GM21526 (cell line): ENCODE results near the gene CPLX1.

Experiments used
- ATAC-seq: cut with Tn5 transposase; IDR thresholded peaks from one replicate; pipeline ENCODE4 v1.9.1; 2021; ENCODE audit warnings: moderate library complexity; ENCODE audit not compliant: unreplicated experiment, low FRiP score

The CPLX1 gene

GRCh38 chr4:825971-826330, at the start of gene CPLX1:
Gene CPLX1 (minus strand): TSS chr4:826129. CDS start chr4:824522, 1,607 bp downstream.
- no peak for ATAC-seq

- ATAC-seq, result no peak
Measured at GRCh38 chr4:874971-875817, 49.3 kb upstream of the CPLX1 start.

GRCh38 chr4:874056-874455, 48.1 kb upstream of the CPLX1 start:
- no peak for ATAC-seq

GRCh38 chr4:872241-872981, 46.5 kb upstream of the CPLX1 start:
- ATAC-seq, result no peak

GRCh38 chr4:871484-871883, 45.6 kb upstream of the CPLX1 start:
- no peak for ATAC-seq

- ATAC-seq, result no peak
Measured at GRCh38 chr4:870951-871350, 45.0 kb upstream of the CPLX1 start.

GRCh38 chr4:869776-870175, 43.8 kb upstream of the CPLX1 start:
- ATAC-seq, result no peak

GRCh38 chr4:868421-868820, 42.5 kb upstream of the CPLX1 start:
- no peak for ATAC-seq

- no peak for ATAC-seq
Measured at GRCh38 chr4:867526-868250, 41.8 kb upstream of the CPLX1 start.

GRCh38 chr4:866761-867390, 40.9 kb upstream of the CPLX1 start:
- no peak for ATAC-seq

GRCh38 chr4:866068-866760, 40.3 kb upstream of the CPLX1 start:
- ATAC-seq, result no peak

- no peak for ATAC-seq
Measured at GRCh38 chr4:865572-865971, 39.6 kb upstream of the CPLX1 start.

- ATAC-seq, result no peak
Measured at GRCh38 chr4:865121-865465, 39.2 kb upstream of the CPLX1 start.

GRCh38 chr4:864456-865120, 38.7 kb upstream of the CPLX1 start:
- no peak for ATAC-seq

- ATAC-seq, result no peak
Measured at GRCh38 chr4:860561-860960, 34.6 kb upstream of the CPLX1 start.

- ATAC-seq, result no peak
Measured at GRCh38 chr4:859496-859895, 33.6 kb upstream of the CPLX1 start.

- no peak for ATAC-seq
Measured at GRCh38 chr4:858831-859451, 33.0 kb upstream of the CPLX1 start.

- ATAC-seq, result no peak
Measured at GRCh38 chr4:858041-858481, 32.1 kb upstream of the CPLX1 start.

- no peak for ATAC-seq
Measured at GRCh38 chr4:857461-857860, 31.5 kb upstream of the CPLX1 start.
